ENCODE results near the gene OTUD1.
A peak's percentile ranks its signal among the peaks of the same experiment; 100 is the strongest.
"Not testable (repeated sequence)": the region's sequence is repeated elsewhere in the genome, so short reads cannot be mapped to it uniquely, and the experiment has no call there.

OTUD1 gene, protein sequence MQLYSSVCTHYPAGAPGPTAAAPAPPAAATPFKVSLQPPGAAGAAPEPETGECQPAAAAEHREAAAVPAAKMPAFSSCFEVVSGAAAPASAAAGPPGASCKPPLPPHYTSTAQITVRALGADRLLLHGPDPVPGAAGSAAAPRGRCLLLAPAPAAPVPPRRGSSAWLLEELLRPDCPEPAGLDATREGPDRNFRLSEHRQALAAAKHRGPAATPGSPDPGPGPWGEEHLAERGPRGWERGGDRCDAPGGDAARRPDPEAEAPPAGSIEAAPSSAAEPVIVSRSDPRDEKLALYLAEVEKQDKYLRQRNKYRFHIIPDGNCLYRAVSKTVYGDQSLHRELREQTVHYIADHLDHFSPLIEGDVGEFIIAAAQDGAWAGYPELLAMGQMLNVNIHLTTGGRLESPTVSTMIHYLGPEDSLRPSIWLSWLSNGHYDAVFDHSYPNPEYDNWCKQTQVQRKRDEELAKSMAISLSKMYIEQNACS

DNA sequence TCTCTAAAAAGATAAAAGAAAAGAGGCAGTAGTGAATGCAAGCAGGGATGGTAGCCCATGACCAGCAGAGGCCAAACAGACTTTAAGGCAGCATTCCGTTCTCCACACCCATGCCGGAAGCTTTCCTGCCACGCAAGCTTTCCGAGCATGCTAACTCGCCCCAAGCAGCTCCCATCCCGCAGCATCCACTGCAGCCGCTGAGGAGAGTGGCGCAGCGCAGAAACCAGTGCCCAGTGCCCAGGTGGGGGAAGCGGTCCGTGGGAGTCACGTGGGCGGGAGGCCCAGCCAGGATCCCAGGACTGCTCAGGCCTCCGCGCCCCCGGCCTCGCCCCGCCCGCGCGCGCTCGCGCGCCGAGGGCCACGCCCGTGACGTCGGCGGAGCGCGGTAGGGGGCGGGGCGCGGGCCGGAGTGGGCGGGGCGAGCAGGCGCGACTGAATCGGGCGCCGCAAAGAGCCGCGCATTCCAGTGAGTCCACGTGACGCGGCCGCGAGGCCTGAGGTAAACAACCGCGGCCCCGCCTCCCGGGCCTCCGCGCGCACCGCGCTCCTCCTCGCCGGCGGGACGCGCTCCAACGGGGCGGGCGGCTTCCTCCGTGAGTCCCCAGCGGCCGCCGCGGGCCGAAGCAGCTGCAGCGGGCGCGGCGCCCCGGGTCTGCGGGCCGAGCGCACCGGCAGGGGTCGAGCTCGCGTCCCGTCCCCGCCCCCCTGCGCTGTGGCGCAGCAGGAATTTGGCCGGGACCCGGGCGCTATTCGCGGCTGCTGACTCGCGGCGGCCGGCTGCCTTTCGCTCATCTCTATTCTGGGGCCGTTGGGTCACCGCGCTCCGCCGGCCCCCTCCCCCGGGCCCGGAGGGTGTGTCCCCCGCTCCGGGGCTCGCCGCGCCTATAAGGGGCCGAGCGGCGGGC is at the start of gene OTUD1:
OTUD1 (plus strand) TSS at position 529 of the 905 bp plus-strand sequence. CDS start 383 bp downstream, outside the sequence.
- peak; percentile 86 for DNase-seq (ENCODE audit: low spot score)

DNA sequence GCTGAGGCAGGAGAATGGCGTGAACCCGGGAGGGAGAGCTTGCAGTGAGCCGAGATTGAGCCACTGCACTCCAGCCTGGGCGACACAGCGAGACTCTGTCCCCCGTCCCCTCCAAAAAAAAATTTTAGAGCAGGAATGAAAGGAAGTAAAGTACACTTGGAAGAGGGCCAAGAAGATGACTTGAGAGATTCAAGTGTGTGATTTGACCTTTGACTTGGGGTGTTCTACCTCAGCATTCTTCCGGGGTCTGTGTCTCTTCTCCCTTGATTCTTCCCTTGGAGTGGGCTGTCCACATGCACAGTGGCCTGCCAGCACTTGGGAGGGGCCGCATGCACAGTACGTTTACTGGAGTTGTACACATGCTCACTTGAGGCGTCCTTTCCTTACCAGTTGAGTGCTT is 48.5 kb upstream of the OTUD1 start:
- not testable (repeated sequence) for DNase-seq (ENCODE audit: low spot score)

DNA sequence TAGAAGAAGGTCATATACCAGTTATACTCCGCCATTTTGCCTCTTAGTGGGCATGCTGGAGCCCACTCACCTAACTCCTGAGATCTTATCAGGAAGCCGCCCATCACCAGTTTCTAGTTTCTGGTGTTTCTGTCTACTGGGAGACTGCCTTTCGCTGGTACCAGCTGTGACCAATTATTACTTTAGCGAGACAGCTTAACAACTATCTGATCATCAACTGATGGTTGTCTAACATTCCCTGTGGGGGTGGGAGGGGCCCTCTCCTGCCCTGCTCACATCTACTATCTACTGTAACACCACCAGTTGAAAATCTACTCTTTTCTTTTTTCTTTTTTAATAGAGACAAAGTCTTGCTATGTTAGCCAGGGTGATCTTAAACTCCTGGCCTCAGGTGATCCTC is 48.1 kb upstream of the OTUD1 start:
- no peak for DNase-seq (ENCODE audit: low spot score)

DNA sequence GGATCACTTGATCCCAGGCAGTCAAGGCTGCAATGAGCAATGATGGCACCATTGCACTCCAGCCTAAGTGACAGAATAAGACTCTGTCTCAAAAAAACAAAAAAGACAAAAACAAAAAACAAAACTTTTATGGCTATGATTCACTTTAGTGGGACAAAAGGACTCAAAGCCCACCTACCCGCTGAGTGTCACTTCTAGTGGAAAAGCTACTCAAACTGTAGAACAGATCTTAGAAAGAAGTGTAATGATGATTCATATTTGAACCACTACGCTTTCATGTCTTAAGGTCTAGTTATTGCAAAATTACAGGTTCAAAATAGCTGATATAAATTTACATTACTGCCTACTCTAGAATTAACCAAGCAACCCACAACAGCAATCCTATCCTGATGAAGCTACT is 47.1 kb upstream of the OTUD1 start:
- no peak for DNase-seq (ENCODE audit: low spot score)

DNA sequence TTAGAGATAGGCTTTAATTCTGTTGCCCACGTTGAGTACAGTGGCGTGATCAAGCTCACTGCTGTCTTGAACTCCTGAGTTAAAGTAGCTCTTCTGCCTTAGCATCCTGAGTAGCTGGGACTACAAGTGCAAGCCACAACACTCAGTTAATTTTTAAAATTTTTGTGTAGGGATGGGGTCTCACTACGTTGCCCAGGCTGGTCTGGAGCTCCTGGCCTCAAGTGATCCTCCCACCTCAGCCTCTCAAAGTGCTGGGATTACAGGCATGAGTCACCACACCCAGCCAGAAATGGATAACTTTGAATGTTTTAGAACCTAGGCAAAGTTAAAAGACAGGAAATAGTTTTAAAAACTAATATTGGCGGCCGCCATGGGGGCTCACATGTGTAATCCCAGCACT is 43.9 kb upstream of the OTUD1 start:
- no peak for DNase-seq (ENCODE audit: low spot score)

DNA sequence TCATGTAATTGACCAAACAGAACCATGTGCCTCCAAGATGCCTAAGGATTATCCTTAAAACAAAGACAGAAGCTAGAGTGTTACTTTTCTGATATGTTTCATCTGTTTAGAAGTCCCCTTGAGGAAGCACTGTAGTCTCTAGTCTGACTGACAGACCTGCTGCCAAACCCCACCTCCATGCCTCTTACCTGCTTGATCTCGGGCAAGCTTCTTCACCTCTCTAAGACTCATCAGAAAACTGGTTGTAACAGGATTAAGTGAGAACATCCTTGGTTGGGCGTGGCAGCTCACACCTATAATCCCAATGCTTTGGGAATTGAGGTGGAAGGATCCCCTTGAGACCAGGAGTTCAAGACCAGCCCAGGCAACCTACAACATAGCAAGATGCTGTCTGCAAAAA is 42.2 kb upstream of the OTUD1 start:
- DNase-seq (ENCODE audit: low spot score), result no peak

DNA sequence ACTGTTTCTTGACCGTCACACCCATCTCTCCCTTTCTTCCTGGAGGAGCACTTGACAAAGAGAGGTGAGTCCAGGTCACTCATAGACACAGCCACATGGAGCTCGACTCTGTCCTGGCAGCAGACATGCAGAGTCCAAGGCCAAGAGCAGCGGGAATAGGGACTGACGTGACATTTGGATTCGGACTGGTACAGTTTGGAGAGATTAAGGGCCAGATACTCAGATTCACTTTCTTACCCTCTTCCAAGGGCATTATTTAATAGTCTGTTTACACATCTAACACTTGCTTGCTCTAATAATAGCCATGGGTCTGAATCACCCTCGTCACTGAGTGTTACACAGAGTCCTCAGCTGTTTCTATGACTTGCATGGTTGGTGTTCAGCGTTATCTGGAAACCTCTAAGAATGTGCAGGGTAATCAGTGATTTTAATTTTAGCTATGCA is 39.2 kb upstream of the OTUD1 start:
- DNase-seq (ENCODE audit: low spot score), result no peak

DNA sequence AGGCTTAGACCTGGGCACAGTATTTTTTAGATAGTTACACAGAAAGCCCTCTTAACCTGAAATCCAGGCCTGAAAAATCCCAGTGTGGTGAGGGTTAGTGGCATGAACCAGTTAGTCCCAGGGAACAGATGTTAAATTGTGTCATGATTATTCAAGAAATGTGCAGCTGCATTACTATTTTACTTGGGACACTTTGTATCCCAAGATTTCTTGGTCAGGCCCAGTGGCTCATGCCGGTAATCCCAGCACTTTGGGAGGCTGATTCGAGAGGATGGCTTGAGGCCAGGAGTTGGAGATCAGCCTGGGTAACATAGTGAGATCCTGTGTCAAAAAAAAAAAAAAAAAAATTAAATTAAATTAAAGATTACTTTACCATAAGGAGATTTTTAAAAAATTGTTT is 36.0 kb upstream of the OTUD1 start:
- no peak for DNase-seq (ENCODE audit: low spot score)

DNA sequence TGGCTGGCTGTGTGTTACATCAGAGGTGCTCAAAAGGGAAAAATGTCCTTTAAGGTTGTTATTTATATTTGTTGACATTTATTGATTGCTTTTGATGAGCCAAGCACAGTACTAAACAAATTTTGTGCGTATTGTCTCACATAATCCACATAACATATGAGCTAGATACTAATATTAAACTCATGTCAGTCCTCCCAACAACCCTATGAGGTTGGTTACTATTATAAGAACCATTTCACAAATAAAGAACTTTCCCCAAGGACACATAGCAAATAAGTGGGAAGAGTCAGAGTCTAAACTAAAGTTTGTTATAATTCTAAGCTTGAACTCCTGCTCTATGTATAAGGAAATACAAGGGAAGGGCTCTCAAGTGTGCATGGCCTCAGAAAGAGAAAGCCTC is 35.6 kb upstream of the OTUD1 start:
- DNase-seq (ENCODE audit: low spot score), result no peak

DNA sequence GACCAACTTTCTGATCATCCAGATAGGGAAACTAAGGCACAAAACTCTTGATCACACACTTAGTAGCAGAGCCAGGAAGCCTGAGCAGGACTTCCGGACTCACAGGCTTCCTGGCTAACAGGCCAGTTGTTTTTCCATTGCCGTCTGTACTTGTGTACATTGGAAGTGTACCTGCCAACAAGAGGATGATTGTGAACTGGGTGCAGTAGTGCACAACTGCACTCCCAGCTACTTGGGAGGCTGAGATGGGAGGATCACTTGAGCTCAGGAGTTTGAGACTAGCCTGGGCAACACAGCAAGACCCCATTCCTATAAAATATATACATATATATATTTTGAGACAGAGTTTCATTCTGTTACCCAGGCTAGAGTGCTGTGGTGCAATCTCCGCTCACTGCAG is 35.2 kb upstream of the OTUD1 start:
- DNase-seq (ENCODE audit: low spot score), result no peak

DNA sequence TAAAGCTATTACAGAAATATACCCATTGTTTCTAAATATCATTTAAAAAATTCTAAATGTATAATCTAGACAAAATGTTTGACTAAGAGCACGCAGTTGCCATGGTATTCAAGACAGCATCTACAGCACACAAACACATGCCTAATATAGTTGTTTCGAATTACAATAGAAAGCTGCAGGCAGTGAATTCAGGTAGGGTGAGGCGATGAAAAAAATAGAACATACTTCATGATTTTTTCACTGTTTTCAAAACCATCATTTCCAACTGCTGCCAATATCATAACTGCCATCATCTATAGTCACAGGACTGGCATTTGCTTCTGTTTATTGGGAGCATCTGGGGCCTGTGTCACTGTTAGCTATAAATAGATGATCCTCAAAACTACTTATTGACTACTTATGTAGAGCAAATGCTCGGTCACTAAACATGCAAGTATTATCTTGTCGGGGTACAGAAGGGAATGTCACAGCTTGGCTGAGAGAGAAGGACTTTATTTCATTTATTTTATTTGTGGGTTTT is 34.4 kb upstream of the OTUD1 start:
- no peak for DNase-seq (ENCODE audit: low spot score)

DNA sequence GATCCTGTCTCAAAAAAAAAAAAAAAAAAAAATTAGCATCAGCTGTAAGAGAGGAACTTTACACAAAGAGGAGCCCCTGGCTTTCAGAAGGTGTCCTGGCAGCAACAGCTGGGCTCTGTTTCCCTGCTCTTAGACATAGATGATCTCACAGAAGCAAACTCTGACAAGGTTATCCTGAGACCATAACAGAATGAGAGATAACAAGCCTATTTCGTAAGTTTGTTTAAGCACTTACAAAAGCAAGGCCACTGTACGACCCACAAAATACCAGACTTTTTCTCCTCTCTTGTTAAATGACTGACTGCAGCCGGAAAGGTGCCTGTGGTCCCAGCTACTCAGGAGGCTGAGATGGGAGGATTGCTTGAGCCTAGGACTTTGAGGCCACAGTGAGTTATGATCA is 33.3 kb upstream of the OTUD1 start:
- DNase-seq (ENCODE audit: low spot score), result no peak

DNA sequence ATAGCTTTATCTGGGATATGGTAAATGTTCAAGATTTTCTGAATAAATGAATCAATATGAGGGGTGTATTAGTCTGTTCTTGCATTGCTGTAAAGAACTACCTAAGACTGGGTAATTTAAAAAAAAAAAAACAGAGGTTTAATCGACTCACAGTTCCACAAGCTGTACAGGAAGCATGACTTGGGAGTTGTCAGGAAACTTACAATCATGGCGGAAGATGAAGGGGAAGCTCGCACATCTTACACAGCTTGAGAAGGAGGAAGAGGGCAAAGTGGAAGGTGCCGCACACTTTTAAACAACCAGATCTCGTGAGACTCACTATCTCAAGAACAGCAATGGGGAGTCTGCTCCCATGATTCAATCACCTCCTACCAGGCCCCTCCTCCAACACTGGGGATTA is 32.5 kb upstream of the OTUD1 start:
- no peak for DNase-seq (ENCODE audit: low spot score)

DNA sequence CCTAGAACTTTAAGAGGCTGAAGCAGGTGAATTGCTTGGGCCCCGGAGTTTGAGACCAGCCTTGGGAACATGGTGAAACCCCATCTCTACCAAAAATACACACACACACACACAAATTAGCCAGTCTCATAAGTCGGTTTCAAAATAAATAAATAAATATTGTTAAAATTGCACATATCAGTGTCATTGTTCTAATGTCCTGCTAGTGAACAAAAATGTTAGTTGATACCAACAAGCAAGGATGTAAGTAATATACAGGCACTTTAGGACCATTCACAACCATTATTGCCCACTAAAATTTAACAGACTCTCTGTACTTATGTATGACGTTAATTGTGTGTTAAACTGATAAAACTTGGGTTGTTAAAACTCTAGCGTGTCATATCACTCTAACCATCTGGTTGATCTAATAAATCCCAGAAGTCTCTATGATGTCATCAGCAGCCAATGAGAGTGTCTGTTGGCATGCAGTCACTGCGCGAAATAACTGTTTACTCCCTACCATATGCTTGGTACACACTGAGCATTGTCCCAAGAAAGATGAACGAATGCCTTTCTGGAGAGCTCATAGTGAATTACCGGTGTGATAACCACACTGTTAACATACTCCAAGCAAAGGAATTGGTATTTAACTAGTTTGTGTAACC is 30.4 kb upstream of the OTUD1 start:
- no peak for DNase-seq (ENCODE audit: low spot score)

DNA sequence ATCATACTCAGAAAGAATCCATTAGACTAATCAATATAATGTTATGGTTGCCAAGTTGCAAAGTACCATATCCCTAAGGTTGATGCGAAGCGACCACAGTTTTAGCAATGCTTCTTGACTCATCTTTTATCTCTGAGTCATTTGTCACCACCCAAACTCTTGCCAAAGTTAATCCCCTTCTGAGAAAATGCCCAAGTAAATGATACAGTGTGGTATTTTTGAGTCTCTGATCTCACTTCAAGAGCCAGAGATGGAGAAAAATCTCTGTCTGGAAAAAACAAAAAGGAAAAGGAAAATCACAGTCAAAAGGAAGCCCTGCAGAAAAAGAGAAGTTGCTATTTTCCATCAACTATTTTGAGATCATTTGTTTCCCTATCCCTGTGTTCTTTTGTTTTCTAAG is 26.7 kb upstream of the OTUD1 start:
- DNase-seq (ENCODE audit: low spot score), result no peak

DNA sequence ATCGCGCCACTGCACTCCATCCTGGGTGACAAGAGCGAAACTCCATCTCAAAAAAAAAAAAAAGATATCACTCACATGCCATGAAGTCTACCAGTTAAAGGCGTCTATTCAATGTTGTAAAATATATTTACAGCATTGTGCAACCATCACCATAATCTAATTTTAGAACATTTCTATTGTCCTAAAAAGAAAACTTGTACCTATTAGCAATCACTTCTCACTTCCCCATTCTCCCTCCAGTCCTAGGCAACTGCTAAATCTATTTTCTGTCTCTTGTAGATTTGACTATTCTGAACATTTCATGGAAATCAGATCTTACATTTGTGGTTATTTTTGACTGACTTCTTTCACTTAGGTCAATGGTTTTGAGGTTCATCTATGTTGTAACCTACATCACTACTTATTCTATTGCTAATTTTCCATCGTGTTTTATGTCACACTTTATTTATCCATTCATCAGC is 25.2 kb upstream of the OTUD1 start:
- no peak for DNase-seq (ENCODE audit: low spot score)

DNA sequence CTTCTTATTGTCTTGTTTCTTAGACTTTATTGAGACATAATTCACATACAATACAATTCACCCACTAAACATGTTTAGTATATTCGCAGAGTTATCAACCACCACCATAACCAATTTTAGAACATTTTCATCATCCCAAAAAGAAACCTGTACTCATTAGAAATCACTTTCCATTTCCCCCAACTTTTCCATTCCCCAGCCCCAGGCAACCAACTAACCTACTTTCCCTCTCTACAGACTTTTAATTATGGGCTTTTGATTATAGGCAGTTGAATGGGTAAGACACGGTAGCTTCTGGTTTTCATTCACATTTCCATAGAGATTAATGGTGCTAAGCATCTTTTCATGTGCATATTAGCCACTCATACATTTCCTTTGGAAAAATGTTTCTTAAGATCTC is 24.2 kb upstream of the OTUD1 start:
- no peak for DNase-seq (ENCODE audit: low spot score)

DNA sequence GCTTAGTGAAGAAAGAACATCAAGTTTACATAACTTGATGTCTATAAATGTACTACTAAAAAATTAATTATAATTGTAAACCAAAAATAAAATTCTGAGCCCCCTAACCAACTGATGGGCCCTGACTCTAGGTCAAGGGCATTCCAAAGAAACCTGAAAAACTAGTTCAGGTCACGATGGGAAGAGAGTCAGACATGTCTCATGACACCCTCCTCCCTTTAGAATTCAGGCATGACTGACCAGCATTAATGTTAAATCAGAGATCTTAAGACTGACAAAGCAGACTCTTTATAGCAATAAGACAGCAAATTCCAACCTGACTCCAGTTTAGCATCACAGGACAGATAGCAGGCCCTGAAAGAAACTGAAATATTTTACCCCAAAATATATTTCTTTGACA is 21.6 kb upstream of the OTUD1 start:
- no peak for DNase-seq (ENCODE audit: low spot score)

DNA sequence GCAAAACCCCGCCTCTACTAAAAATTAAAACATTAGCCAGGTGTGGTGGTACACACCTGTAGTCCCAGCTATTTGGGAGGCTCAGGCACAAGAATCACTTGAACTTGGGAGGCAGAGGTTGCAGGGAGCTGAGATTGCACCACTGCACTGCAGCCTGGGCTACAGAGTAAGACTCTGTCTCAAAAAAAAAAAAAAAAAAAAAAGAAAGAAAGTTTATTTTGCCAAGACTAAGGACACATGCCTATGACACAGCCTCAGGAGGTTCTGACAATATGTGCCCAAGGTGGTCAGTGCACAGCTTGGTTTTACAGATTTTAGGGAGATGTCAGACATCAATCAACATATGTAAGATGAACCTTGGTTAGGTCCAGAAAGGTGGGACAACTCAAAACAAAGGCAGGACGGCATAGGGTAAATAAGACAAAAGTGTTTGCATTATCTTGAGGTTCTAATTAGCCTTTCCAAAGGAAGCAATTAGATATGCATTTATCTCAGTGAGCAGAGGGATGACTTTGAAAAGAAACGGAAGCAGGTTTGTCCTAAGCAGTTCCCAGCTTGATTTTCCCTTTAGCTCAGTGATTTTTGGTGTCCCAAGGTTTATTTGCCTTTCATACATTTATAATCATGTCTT is 20.7 kb upstream of the OTUD1 start:
- DNase-seq (ENCODE audit: low spot score), result no peak

DNA sequence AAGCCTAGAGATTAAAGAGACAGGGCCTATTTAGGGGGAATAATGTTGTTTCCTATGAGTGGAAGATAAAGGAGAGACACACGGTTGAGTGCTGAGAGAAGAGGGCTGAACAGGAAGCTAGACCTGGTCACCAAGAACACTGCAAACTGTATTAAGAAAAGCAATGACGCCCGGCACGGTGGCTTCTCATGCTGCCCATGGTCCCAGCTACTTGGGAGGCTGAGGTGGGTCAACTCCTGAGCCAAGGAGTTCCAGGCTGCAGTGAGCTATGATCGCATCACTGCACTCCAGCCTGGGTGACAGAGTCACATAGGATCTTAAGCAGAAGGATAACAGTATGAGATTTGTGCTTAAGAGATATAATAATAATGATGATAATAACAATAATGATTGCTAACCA is 19.7 kb upstream of the OTUD1 start:
- DNase-seq (ENCODE audit: low spot score), result no peak

DNA sequence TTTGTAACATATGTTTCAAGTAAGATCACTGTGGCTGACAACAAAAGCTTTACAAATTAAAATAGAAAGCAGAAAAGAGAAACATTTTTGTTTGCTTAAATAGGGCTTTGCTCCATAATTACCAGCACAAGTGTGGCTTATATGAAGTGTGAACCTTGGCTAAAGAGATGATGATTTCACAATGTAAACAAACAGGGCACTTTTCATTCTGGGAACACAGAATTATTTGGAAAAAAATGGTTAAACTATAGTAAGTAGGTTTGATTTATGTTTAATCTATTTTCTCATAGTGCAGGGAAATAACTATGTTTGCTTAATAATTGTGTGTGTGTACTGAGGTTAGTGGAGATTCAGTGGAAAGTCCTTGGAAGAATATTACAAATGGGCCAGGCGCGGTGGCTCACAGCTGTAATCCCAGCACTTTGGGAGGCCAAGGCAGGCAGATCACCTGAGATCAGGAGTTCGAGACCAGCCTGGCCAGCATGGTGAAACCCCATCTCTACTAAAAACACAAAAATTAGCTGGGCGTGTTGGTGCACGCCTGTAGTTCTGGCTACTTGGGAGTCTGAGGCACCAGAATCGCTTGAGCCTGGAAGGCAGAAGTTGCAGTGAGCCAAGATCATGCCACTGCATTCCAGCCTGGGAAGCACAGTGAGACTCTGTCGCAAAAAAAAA is 19.1 kb upstream of the OTUD1 start:
- no peak for DNase-seq (ENCODE audit: low spot score)
